K562 (cell line): ENCODE data around the gene PSMA7. TPM values are rescaled to one million over a fixed set of nuclear protein-coding genes. Genes with fewer than 3 reads are reported as not detected.

Experiments used
- ATAC-seq: fragments of 200-7000 bp; cut with Tn5 transposase; 3 replicates; pipeline ENCODE4 v1.9.1; 2020; ENCODE audit warnings: moderate library complexity
- BruUV-seq: library from RNA; stranded (reverse); fragments of 400-500 nt; replicated peaks from 2 replicates; lab custom pipeline; 2021; lab: Mats Ljungman, UMichigan
- CTCF ChIA-PET: fragments of 300-600 bp; formaldehyde crosslinking; extraction: SDS; loops from one replicate; lab custom pipeline; 2021; ENCODE audit warnings: low intra/inter-chr PET ratio; lab: Yijun Ruan, JAX
- POLR2A ChIA-PET: fragments of 300-600, 350-650 bp; sonication (Branson Sonifier 250); formaldehyde crosslinking; extraction: SDS; loops from one replicate; lab custom pipeline; 2021; ENCODE audit warnings: antibody characterized with exemption, inconsistent platforms; lab: Yijun Ruan, JAX
- DNase-seq, 4 experiments: peaks; one replicate each; pipeline versions ENCODE4 v3.0.0 to v3.0.0-alpha.2; 2011 to 2018; ENCODE audit warnings: low spot score in 3 of 4, mixed read lengths in 3 of 4; ENCODE audit errors: extremely low read depth in 1 of 4
- FAIRE-seq: peaks from 2 replicates; lab custom pipeline; 2011; peaks lifted over from hg19 to GRCh38; lab: Jason Lieb, UNC
- H2AFZ ChIP-seq: 2 replicates; pipeline ENCODE4 v1.6.0; 2011; ENCODE audit warnings: low read depth, low read length, control low read depth, inconsistent platforms
- H3K27ac ChIP-seq: fragments of 200-600 bp; 3 replicates; pipeline ENCODE4 v1.8.0; 2011; ENCODE audit warnings: low read depth, mild to moderate bottlenecking, control low read depth, inconsistent platforms, low read length, moderate library complexity, mixed read lengths; ENCODE audit errors: extremely low read depth
- H3K27me3 ChIP-seq, 2 experiments: fragments of 300-600 bp in 1 of 2; 2 replicates in 1 of 2; 3 replicates in 1 of 2; pipeline versions ENCODE4 v1.6.0 to v1.8.0; 2011; ENCODE audit warnings: inconsistent platforms in 2 of 2, low read length in 2 of 2, mild to moderate bottlenecking in 1 of 2, mixed read lengths in 1 of 2, moderate library complexity in 1 of 2; ENCODE audit not compliant: control insufficient read depth in 2 of 2, insufficient read depth in 2 of 2
- H3K36me3 ChIP-seq: fragments of 300-600 bp; 3 replicates; pipeline ENCODE4 v1.8.0; 2011; ENCODE audit warnings: mild to moderate bottlenecking, low read length, inconsistent platforms; ENCODE audit not compliant: control insufficient read depth, insufficient read depth
- H3K4me1 ChIP-seq, 2 experiments: fragments of 200-600 bp in 1 of 2; replicated peaks in 1 of 2; 2 replicates in 1 of 2; 3 replicates in 1 of 2; pipeline versions ENCODE4 v1.5.1 to v1.8.0; 2011; ENCODE audit warnings: inconsistent platforms in 2 of 2, low read length in 2 of 2, mild to moderate bottlenecking in 1 of 2, mixed read lengths in 1 of 2, moderate library complexity in 1 of 2; ENCODE audit not compliant: control insufficient read depth in 2 of 2, insufficient read depth in 2 of 2
- H3K4me2 ChIP-seq: 2 replicates; pipeline ENCODE4 v1.6.1; 2011; ENCODE audit warnings: low read length, control low read depth, inconsistent platforms, mixed read lengths; ENCODE audit not compliant: insufficient read depth
- H3K4me3 ChIP-seq: fragments of 200-600 bp; sonication (generic), shearing (Covaris generic); 2 replicates; pipeline ENCODE4 v1.5.1; 2016; ENCODE audit warnings: control low read depth, inconsistent platforms
- H3K79me2 ChIP-seq: fragments of 200-600 bp; 3 replicates; pipeline ENCODE4 v1.8.0; 2011; ENCODE audit warnings: low read length, inconsistent platforms; ENCODE audit not compliant: control insufficient read depth, insufficient read depth
- H3K9ac ChIP-seq, 2 experiments: 2 replicates each; pipeline versions ENCODE4 v1.6.0 to v1.6.1; 2011; ENCODE audit warnings: low read depth in 2 of 2, low read length in 2 of 2, control low read depth in 1 of 2, inconsistent platforms in 1 of 2, mild to moderate bottlenecking in 1 of 2, mixed read lengths in 1 of 2; ENCODE audit not compliant: insufficient read depth in 1 of 2
- H3K9me1 ChIP-seq: one replicate; pipeline ENCODE4 v1.6.0; 2011; ENCODE audit warnings: inconsistent platforms, mild to moderate bottlenecking, low read length, moderate library complexity; ENCODE audit not compliant: control insufficient read depth, insufficient read depth
- H3K9me3 ChIP-seq: replicated peaks from 2 replicates; pipeline ENCODE4 v1.5.1; 2011; ENCODE audit warnings: low read depth, low read length, inconsistent platforms; ENCODE audit not compliant: control insufficient read depth, insufficient read depth
- H4K20me1 ChIP-seq: replicated peaks from 2 replicates; pipeline ENCODE4 v1.6.1; 2011; ENCODE audit warnings: low read length, inconsistent platforms, mixed read lengths; ENCODE audit not compliant: control insufficient read depth, insufficient read depth
- CBX8 ChIP-seq: fragments of 200-600 bp; sonication (generic); IDR thresholded peaks from 2 replicates; pipeline ENCODE4 v1.6.1; 2012; ENCODE audit warnings: borderline replicate concordance, mixed run types, low read depth, mild to moderate bottlenecking, moderate library complexity, mixed read lengths, low read length, control low read depth, inconsistent platforms; ENCODE audit not compliant: poor library complexity, severe bottlenecking; ENCODE audit errors: extremely low read depth
- CREB3L1 ChIP-seq: fragments of 450-650 bp; IDR thresholded peaks from 2 replicates; pipeline ENCODE4 v1.6.1; 2014; ENCODE audit warnings: low read depth, mild to moderate bottlenecking, moderate library complexity, borderline replicate concordance
- DNMT1 ChIP-seq: fragments of 450-650 bp; IDR thresholded peaks from 2 replicates; pipeline ENCODE4 v1.6.1; 2016; ENCODE audit warnings: antibody characterized with exemption, mild to moderate bottlenecking
- KLF10 ChIP-seq: fragments of 250-450 bp; sonication (Bioruptor Pico); IDR thresholded peaks from 2 replicates; pipeline ENCODE4 v1.6.1; 2021; ENCODE audit warnings: matching md5 sums
- LARP7 ChIP-seq: fragments of 450-650 bp; IDR thresholded peaks from 2 replicates; pipeline ENCODE4 v1.6.1; 2016
- MTA2 ChIP-seq: fragments of 450-650 bp; IDR thresholded peaks from 2 replicates; pipeline ENCODE4 v1.6.1; 2016; ENCODE audit warnings: low read depth
- NFE2L1 ChIP-seq: fragments of 450-650 bp; IDR thresholded peaks from 2 replicates; pipeline ENCODE4 v1.6.1; 2016; ENCODE audit warnings: missing genetic modification characterization, low read depth, mild to moderate bottlenecking, missing compliant biosample characterization, moderate library complexity, borderline replicate concordance
- NFIX ChIP-seq: fragments of 250-450 bp; sonication (Bioruptor Pico); IDR thresholded peaks from 2 replicates; pipeline ENCODE4 v1.4.0; 2020; ENCODE audit warnings: low read depth, mild to moderate bottlenecking, moderate library complexity
- PPARD ChIP-seq: fragments of 250-450 bp; sonication (Bioruptor Pico); IDR thresholded peaks from 2 replicates; pipeline ENCODE4 v1.8.0; 2022; ENCODE audit warnings: inconsistent platforms, mild to moderate bottlenecking, moderate library complexity
- RBFOX2 ChIP-seq: fragments of 200-400 bp; formaldehyde crosslinking; IDR thresholded peaks from 2 replicates; pipeline ENCODE4 v1.6.1; 2017; ENCODE audit warnings: low read depth, mild to moderate bottlenecking, low read length, moderate library complexity
- SETDB1 ChIP-seq: IDR thresholded peaks from one replicate; pipeline ENCODE4 v1.6.1; 2012; ENCODE audit warnings: low read length, control low read depth, inconsistent platforms
- TFE3 ChIP-seq: fragments of 450-650 bp; formaldehyde crosslinking; IDR thresholded peaks from 2 replicates; pipeline ENCODE4 v1.4.0; 2020; ENCODE audit warnings: mild to moderate bottlenecking, mixed read lengths
- ZNF277 ChIP-seq: fragments of 250-450 bp; sonication (Bioruptor Pico); IDR thresholded peaks from 2 replicates; pipeline ENCODE4 v1.8.0; 2022; ENCODE audit warnings: inconsistent platforms, mild to moderate bottlenecking, moderate library complexity, borderline replicate concordance
- WGBS: fragments of 100-300 bp; shearing (Covaris generic); methylation state at CpG from one replicate; pipeline ENCODE4 v1.1.6; 2016; ENCODE audit warnings: low coverage, mixed read lengths; ENCODE audit not compliant: insufficient coverage; ENCODE audit errors: missing lambda C conversion rate; 5-methylcytosine and 5-hydroxymethylcytosine counted together
- in situ Hi-C: fragments of 300-500 bp; cut with MboI; formaldehyde crosslinking; loops from 4 replicates; pipeline ENCODE4 v1.15.0; 2018; ENCODE audit warnings: inconsistent platforms, mixed read lengths
- intact Hi-C: fragments of 100-400 bp; cut with micrococcal nuclease; formaldehyde crosslinking; loops from 2 replicates; pipeline ENCODE4 v1.14.2; 2022
- polyA plus RNA-seq, 8 experiments: library from polyadenylated mRNA; depleted of rRNA in 4 of 8; stranded (reverse) in 5 of 8; unstranded in 3 of 8; fragments of >200 nt; fragmentation: Nextera tagmentation in 2 of 8; fragmentation: Illumina TruSeq in 1 of 8; extraction: Ambion mirVana in 2 of 8; extraction: Trizol in 1 of 8; gene quantifications; 2 replicates each; pipeline versions ENCODE4 v1.2.1 to v1.2.3, GENCODE V29; 2011 to 2014; ENCODE audit warnings: inconsistent platforms in 1 of 8, missing spikeins in 1 of 8
- total RNA-seq, 7 experiments: library from RNA; depleted of rRNA in 6 of 7; stranded (reverse); fragments of >200 nt in 6 of 7; fragmentation: Illumina TruSeq in 2 of 7; extraction: Trizol in 2 of 7; gene quantifications; 2 replicates each; pipeline versions ENCODE4 v1.2.1 to v1.2.3, GENCODE V29; 2011 to 2021; ENCODE audit warnings: low replicate concordance in 1 of 7
- TF ChIP-seq, protein P1 (sequence below): fragments of 450-650 bp; formaldehyde crosslinking; IDR thresholded peaks from 2 replicates; pipeline ENCODE4 v1.4.0; 2022; ENCODE audit warnings: missing genetic modification characterization

The PSMA7 gene
- total and polyA plus RNA-seq, 9 of the 15 experiments (the other 6 are each of a cell fraction or from before 2014, with no cell fraction given): 257 to 510 (median 393) TPM

GRCh38 chr20:62133051-62133845 is 9.9 kb downstream of the PSMA7 start:
- in situ Hi-C loops: no loop called here
- TF ChIP-seq, protein P1, sequence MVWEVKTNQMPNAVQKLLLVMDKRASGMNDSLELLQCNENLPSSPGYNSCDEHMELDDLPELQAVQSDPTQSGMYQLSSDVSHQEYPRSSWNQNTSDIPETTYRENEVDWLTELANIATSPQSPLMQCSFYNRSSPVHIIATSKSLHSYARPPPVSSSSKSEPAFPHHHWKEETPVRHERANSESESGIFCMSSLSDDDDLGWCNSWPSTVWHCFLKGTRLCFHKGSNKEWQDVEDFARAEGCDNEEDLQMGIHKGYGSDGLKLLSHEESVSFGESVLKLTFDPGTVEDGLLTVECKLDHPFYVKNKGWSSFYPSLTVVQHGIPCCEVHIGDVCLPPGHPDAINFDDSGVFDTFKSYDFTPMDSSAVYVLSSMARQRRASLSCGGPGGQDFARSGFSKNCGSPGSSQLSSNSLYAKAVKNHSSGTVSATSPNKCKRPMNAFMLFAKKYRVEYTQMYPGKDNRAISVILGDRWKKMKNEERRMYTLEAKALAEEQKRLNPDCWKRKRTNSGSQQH (CRISPR knock-in tag): no peak
- TF ChIP-seq NFIX: no peak
- no peak for TF ChIP-seq DNMT1
- no peak for TF ChIP-seq LARP7
- no peak for TF ChIP-seq ZNF277
- TF ChIP-seq SETDB1: no peak
- TF ChIP-seq TFE3 (CRISPR knock-in tag): no peak
- TF ChIP-seq CBX8: no peak
- TF ChIP-seq NFE2L1: no peak
- TF ChIP-seq CREB3L1: no peak
- TF ChIP-seq MTA2: no peak
- TF ChIP-seq KLF10: no peak
- no peak for TF ChIP-seq PPARD
- 0 out of 2 replicates have a peak, but pooled peaks have one; percentile 32 for TF ChIP-seq RBFOX2

More at GRCh38 chr20:62133051-62133845, 9.9 kb downstream of the PSMA7 start:
- Histone ChIP-seq H3K79me2 (no peaks in the 10 kb centered on the region), H3K4me1 (peaks cover 0 to 4% of the 10 kb centered on the region in 2 experiments; a peak in 1 of 5 replicates), H3K9me3 (no peaks in the 10 kb centered on the region), H3K36me3 (peaks cover 97% of the 10 kb centered on the region), H2AFZ (no peak overlapping the region), H3K4me3 (no peak overlapping the region), H3K27ac (no peak overlapping the region), H4K20me1 (peaks cover 19% of the 10 kb centered on the region), H3K9me1 (no peaks in the 10 kb centered on the region), H3K4me2 (no peak overlapping the region), H3K9ac (no peak overlapping the region), H3K27me3 (no peaks in the 10 kb centered on the region)
- CTCF ChIA-PET: no interaction called here
- no TSS peak for BruUV-seq
- no peak for DNase-seq
- WGBS: 92% methylated on average over 22 of the region's 29 CpGs
- intact Hi-C loops: no loop called here
- FAIRE-seq: no peak
- POLR2A ChIA-PET: interaction anchor here (0.6 to 7.8 kb wide), 8 partner anchors 8 to 122 kb away, joined by 3 to 78 read pairs (median 4); partner anchors contain the start of genes LSM14B and TAF4
- ATAC-seq: no peak
